HG02642 (cell line): ENCODE results near the gene FAM219A.

Source experiments
- ATAC-seq: cut with Tn5 transposase; IDR thresholded peaks from one replicate; pipeline ENCODE4 v1.9.1; 2021; ENCODE audit warnings: mild to moderate bottlenecking; ENCODE audit not compliant: unreplicated experiment, poor library complexity

The FAM219A gene

GRCh38 chr9:34406219-34406618, 52.2 kb downstream of the FAM219A start:
- no peak for ATAC-seq

GRCh38 chr9:34405719-34406118, 52.7 kb downstream of the FAM219A start:
- no peak for ATAC-seq

- ATAC-seq: no peak
Observed at GRCh38 chr9:34403554-34404380, 54.6 kb downstream of the FAM219A start.

GRCh38 chr9:34400686-34401602, 57.4 kb downstream of the FAM219A start:
- no peak for ATAC-seq

- ATAC-seq: no peak
Observed at GRCh38 chr9:34400275-34400674, 58.1 kb downstream of the FAM219A start.

- no peak for ATAC-seq
Observed at GRCh38 chr9:34399729-34400128, 58.6 kb downstream of the FAM219A start.

- ATAC-seq: no peak
Observed at GRCh38 chr9:34398875-34399274, 59.5 kb downstream of the FAM219A start.

GRCh38 chr9:34396276-34397214, 61.8 kb downstream of the FAM219A start:
- ATAC-seq: no peak

- ATAC-seq: no peak
Observed at GRCh38 chr9:34392511-34392910, 65.9 kb downstream of the FAM219A start.

GRCh38 chr9:34387239-34387638, 71.1 kb downstream of the FAM219A start:
- ATAC-seq: no peak

- no peak for ATAC-seq
Observed at GRCh38 chr9:34386656-34387055, 71.7 kb downstream of the FAM219A start.

- ATAC-seq: no peak
Observed at GRCh38 chr9:34385561-34386230, 72.7 kb downstream of the FAM219A start.

GRCh38 chr9:34384368-34385165, 73.8 kb downstream of the FAM219A start:
- ATAC-seq: no peak

- no peak for ATAC-seq
Observed at GRCh38 chr9:34383904-34384303, 74.5 kb downstream of the FAM219A start.

- ATAC-seq: no peak
Observed at GRCh38 chr9:34382879-34383278, 75.5 kb downstream of the FAM219A start.

- ATAC-seq: no peak
Observed at GRCh38 chr9:34382054-34382453, 76.3 kb downstream of the FAM219A start.

- no peak for ATAC-seq
Observed at GRCh38 chr9:34381323-34381722, 77.0 kb downstream of the FAM219A start.

- ATAC-seq: peak; percentile 34
Observed at GRCh38 chr9:34380511-34381315, 77.7 kb downstream of the FAM219A start.
